ENCODE results near the gene MTERF1. TPM values are rescaled to one million over a fixed set of nuclear protein-coding genes. Genes with fewer than 3 reads are reported as not detected.
"Not testable (repeated sequence)": the region's sequence is repeated elsewhere in the genome, so short reads cannot be mapped to it uniquely, and the experiment has no call there.

The MTERF1 gene
- total RNA-seq, 1 donor from 2014 or later, result 17.0 TPM

DNA sequence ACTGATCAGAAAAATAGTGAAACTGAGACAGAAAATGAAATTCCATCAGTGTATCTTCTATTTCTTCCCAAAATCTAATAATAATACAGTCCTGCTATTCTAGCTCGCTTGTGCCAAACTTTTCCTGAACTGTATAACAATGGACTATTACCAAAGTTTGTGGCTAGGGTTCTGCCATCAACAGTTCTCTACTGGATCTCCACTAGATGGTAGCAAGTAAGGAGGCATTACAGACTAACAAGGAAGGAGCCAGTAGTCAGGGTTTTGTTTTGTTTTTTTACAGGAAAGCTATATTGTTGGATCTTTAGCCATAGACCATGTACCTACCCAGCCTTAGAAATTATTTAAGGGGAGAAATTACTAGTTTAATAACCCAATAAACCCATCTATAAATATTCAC is 10.8 kb downstream of the MTERF1 start:
- Mint-ChIP-seq H3K4me1 (ENCODE audit: low read depth, unreplicated experiment) (no peaks in the 10 kb centered on the region), H3K27ac (ENCODE audit: unreplicated experiment) (no peak overlapping the region), H3K27me3 (ENCODE audit: unreplicated experiment) (no peaks in the 10 kb centered on the region), H3K9me3 (ENCODE audit: unreplicated experiment) (no peaks in the 10 kb centered on the region), H3K36me3 (ENCODE audit: unreplicated experiment) (no peaks in the 10 kb centered on the region), H3K4me3 (ENCODE audit: unreplicated experiment) (no peak overlapping the region)
- no peak for DNase-seq
- TF ChIP-seq, protein P1, sequence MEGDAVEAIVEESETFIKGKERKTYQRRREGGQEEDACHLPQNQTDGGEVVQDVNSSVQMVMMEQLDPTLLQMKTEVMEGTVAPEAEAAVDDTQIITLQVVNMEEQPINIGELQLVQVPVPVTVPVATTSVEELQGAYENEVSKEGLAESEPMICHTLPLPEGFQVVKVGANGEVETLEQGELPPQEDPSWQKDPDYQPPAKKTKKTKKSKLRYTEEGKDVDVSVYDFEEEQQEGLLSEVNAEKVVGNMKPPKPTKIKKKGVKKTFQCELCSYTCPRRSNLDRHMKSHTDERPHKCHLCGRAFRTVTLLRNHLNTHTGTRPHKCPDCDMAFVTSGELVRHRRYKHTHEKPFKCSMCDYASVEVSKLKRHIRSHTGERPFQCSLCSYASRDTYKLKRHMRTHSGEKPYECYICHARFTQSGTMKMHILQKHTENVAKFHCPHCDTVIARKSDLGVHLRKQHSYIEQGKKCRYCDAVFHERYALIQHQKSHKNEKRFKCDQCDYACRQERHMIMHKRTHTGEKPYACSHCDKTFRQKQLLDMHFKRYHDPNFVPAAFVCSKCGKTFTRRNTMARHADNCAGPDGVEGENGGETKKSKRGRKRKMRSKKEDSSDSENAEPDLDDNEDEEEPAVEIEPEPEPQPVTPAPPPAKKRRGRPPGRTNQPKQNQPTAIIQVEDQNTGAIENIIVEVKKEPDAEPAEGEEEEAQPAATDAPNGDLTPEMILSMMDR (IDR thresholded peaks at IDR 0.05; ENCODE audit: partially characterized antibody, unreplicated experiment), result no peak

DNA sequence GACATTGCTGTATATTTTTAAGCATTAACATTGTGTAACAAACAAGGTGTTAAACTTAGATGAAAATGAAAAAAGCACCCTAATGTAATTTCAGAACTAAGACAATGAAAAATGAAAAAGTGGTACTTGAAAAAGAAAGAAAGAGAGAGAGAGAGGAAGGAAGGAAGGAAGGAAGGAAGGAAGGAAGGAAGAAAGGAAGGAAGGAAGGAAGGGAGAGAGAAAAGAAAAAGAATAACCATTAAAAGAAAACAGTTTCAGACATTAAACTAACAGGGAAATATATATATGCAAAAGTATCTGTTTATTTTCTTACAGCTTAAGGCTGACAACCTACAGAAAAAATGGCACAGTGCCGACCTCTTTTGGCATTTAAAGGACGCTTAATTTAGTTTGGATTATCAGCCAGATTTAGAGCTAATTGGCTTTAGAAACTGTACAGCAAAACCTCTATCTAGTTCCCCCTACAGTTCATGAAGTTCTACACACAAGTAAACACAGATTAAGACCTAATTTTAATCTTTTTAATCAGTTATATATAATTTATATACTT is 13.8 kb downstream of the MTERF1 start:
- Mint-ChIP-seq H3K9me3 (ENCODE audit: unreplicated experiment) (no peaks in the 10 kb centered on the region), H3K27ac (ENCODE audit: unreplicated experiment) (no peak overlapping the region), H3K36me3 (ENCODE audit: unreplicated experiment) (peaks cover 4% of the 10 kb centered on the region), H3K27me3 (ENCODE audit: unreplicated experiment) (peaks cover 1% of the 10 kb centered on the region), H3K4me3 (ENCODE audit: unreplicated experiment) (no peak overlapping the region), H3K4me1 (ENCODE audit: low read depth, unreplicated experiment) (no peaks in the 10 kb centered on the region)
- DNase-seq, result no peak
- TF ChIP-seq, protein P1 (IDR thresholded peaks at IDR 0.05; ENCODE audit: partially characterized antibody, unreplicated experiment), result no peak

DNA sequence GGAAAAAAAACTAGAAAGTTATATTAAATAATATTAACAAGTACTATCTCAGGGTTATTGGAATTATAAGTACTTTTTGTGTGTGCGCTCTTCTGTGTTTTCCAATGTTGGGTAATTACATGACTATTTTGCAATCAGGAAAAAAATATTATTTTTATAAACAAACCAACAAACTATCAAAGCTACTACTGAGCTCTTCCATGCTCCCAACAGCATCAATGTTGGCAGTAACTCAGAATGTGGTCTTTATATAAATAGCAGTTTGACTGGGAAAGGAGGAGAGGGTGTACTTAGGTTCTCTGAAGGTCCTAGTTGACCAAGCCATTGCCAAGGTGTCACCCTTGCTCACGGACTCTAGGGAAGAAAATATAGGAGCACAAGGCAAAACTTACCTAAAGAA is 15.0 kb downstream of the MTERF1 start:
- no peaks in the 10 kb centered on the region for H3K9me3 Mint-ChIP-seq (ENCODE audit: unreplicated experiment)
- TF ChIP-seq, protein P1 (IDR thresholded peaks at IDR 0.05; ENCODE audit: partially characterized antibody, unreplicated experiment), result no peak
- peaks cover 4% of the 10 kb centered on the region for H3K36me3 Mint-ChIP-seq (ENCODE audit: unreplicated experiment)
- H3K27ac Mint-ChIP-seq (ENCODE audit: unreplicated experiment), result no peak overlapping the region
- DNase-seq, result no peak
- H3K27me3 Mint-ChIP-seq (ENCODE audit: unreplicated experiment), result peaks cover 3% of the 10 kb centered on the region
- no peak overlapping the region for H3K4me3 Mint-ChIP-seq (ENCODE audit: unreplicated experiment)
- H3K4me1 Mint-ChIP-seq (ENCODE audit: low read depth, unreplicated experiment), result no peaks in the 10 kb centered on the region

DNA sequence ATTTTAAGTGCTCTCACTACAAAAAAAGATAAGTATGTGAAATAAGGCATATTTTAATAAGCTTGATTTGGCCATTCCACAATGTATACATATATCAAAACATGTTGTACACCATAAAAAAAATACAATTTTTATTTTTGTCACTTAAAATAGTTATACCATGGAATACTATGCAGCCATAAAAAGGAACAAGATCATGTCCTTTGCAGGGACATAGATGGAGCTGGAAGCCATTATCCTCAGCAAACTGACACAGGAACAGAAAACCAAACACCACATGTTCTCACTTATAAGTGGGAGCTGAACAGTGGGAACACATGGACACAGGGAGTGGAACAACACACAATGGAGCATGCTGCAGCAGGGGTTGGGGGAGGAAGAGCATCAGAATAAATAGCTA is 15.9 kb downstream of the MTERF1 start:
- not testable (repeated sequence) for H3K36me3 Mint-ChIP-seq (ENCODE audit: unreplicated experiment); H3K4me3 Mint-ChIP-seq (ENCODE audit: unreplicated experiment)

DNA sequence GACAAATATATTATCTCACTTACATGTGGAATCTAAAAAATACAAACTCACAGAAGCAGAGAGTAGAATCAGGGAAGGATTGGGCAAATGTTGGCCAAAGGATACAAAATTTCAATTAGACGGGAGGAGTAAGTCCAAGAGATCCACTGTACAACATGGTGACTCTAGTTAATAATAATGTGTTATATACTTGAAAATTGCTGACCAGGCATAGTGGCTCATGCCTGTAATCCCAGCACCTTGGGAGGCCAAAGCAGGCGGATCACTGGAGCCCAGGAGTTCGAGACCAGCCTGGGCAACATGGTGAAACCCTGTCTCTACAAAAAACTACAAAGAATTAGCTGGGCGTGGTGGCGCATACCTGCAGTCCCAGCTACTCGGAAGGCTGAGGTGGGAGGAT is 16.4 kb downstream of the MTERF1 start:
- Mint-ChIP-seq H3K4me3 (ENCODE audit: unreplicated experiment) (no peak overlapping the region), H3K36me3 (ENCODE audit: unreplicated experiment) (peaks cover 4% of the 10 kb centered on the region), H3K4me1 (ENCODE audit: low read depth, unreplicated experiment) (no peaks in the 10 kb centered on the region), H3K27me3 (ENCODE audit: unreplicated experiment) (peaks cover 3% of the 10 kb centered on the region), H3K9me3 (ENCODE audit: unreplicated experiment) (no peaks in the 10 kb centered on the region), H3K27ac (ENCODE audit: unreplicated experiment) (no peak overlapping the region)
- TF ChIP-seq, protein P1 (IDR thresholded peaks at IDR 0.05; ENCODE audit: partially characterized antibody, unreplicated experiment), result no peak
- DNase-seq, result no peak

More for the DNA sequence above, 15.9 kb downstream of the MTERF1 start:
- not testable (repeated sequence) for H3K9me3 Mint-ChIP-seq (ENCODE audit: unreplicated experiment); H3K4me1 Mint-ChIP-seq (ENCODE audit: low read depth, unreplicated experiment); H3K27ac Mint-ChIP-seq (ENCODE audit: unreplicated experiment); H3K27me3 Mint-ChIP-seq (ENCODE audit: unreplicated experiment); DNase-seq

Measured in glutamatergic neuron (in vitro differentiated cells).